Aorta (tissue), 5 donors: ENCODE data around the gene HINT2. TPM values are rescaled to one million over a fixed set of nuclear protein-coding genes. Genes with fewer than 3 reads are reported as not detected.

Experiments
- ATAC-seq: fragments of 200-7000 bp; cut with Tn5 transposase; one replicate; pipeline ENCODE4 v1.9.1; 2022; ENCODE audit warnings: moderate library complexity; ENCODE audit not compliant: low FRiP score
- DNase-seq, 2 donors: peaks; one replicate each; pipeline ENCODE4 v3.0.0-alpha.2; 2020
- H3K27ac ChIP-seq, 2 donors: one replicate each; pipeline ENCODE4 v1.5.1; 2013; ENCODE audit warnings: low read length in 2 of 2, mild to moderate bottlenecking in 2 of 2, moderate library complexity in 2 of 2, control low read depth in 1 of 2, inconsistent platforms in 1 of 2, low read depth in 1 of 2
- H3K27me3 ChIP-seq, 2 donors: one replicate each; pipeline ENCODE4 v1.6.1; 2013; ENCODE audit warnings: control low read depth in 1 of 2, low read length in 1 of 2, mild to moderate bottlenecking in 1 of 2, moderate library complexity in 1 of 2; ENCODE audit not compliant: insufficient read depth in 2 of 2, control insufficient read depth in 1 of 2
- H3K36me3 ChIP-seq, 2 donors: one replicate each; pipeline ENCODE4 v1.6.1; 2013; ENCODE audit warnings: control low read depth in 1 of 2, low read length in 1 of 2, mild to moderate bottlenecking in 1 of 2; ENCODE audit not compliant: insufficient read depth in 2 of 2, control insufficient read depth in 1 of 2
- H3K4me1 ChIP-seq, 2 donors: one replicate each; pipeline ENCODE4 v1.6.1; 2013; ENCODE audit warnings: low read length in 2 of 2, control low read depth in 1 of 2, mild to moderate bottlenecking in 1 of 2, moderate library complexity in 1 of 2; ENCODE audit not compliant: insufficient read depth in 2 of 2, control insufficient read depth in 1 of 2
- H3K4me3 ChIP-seq, 2 donors: one replicate each; pipeline ENCODE4 v1.5.1; 2013; ENCODE audit warnings: low read length in 2 of 2, control low read depth in 1 of 2, mild to moderate bottlenecking in 1 of 2
- H3K9me3 ChIP-seq: one replicate; pipeline ENCODE4 v1.6.1; 2013; ENCODE audit warnings: mild to moderate bottlenecking, low read length; ENCODE audit not compliant: control insufficient read depth
- WGBS, 2 donors: extraction: QIAGEN DNeasy Blood & Tissue Kit; methylation state at CpG; one replicate each; pipeline ENCODE4 v1.1.7; 2013; 5-methylcytosine and 5-hydroxymethylcytosine counted together
- intact Hi-C, 2 donors: fragments of 100-400 bp; cut with DNase I; formaldehyde crosslinking; loops; one replicate each; pipeline versions ENCODE4 v1.14.2 to v1.15.0; 2022
- polyA plus RNA-seq, 2 donors: library from polyadenylated mRNA; stranded (reverse); fragments of 200-250 nt; gene quantifications; one replicate each; pipeline ENCODE4 v1.2.3, GENCODE V29; 2013
- total RNA-seq, 2 donors: library from RNA; stranded (reverse); fragmentation: NEBNext Ultra II Directional; extraction: Animal tissue kit (Norgen Biotek cat#: 25700); gene quantifications; one replicate each; pipeline ENCODE4 v1.2.1, GENCODE V29; 2021
- donor health status: healthy with polysubstance abuse.
- donor health status: Bipolar disorder and iron deficiency.
- donor health status: DM: no; HTN: no; CAD: no.
- donor health status: DM: no; HTN: no; CAD: no.
- donor health status: DM: yes; HTN: yes; CAD: no.

Gene HINT2
- total and polyA plus RNA-seq, 4 donors, result 21.3 to 61.5 (median 30.4) TPM

- no peaks in the 10 kb centered on the region for H3K9me3 ChIP-seq
- ATAC-seq, result no peak
- no peaks in the 10 kb centered on the region for H3K4me1 ChIP-seq
- no peaks in the 10 kb centered on the region for H3K27me3 ChIP-seq
- H3K36me3 ChIP-seq, result no peaks in the 10 kb centered on the region
- no peak overlapping the region for H3K27ac ChIP-seq
- no peak overlapping the region for H3K4me3 ChIP-seq
- intact Hi-C loops, result loop anchor here (5.0 to 10.0 kb wide), 3 partner anchors 34 to 231 kb away; partner anchors contain the start of genes FAM221B (in 1 of the 2) and TMEM8B (in 1 of the 2)
- DNase-seq, result no peak
- 14 to 29% methylated on average over 2 of the region's 2 CpGs for WGBS, 2 donors
Measured at GRCh38 chr9:35793461-35793860, 21.4 kb downstream of the HINT2 start.

GRCh38 chr9:35792826-35793225, 22.0 kb downstream of the HINT2 start:
- intact Hi-C loops, result loop anchor here (5.0 to 10.0 kb wide), 3 partner anchors 34 to 232 kb away; partner anchors contain the start of genes FAM221B (in 1 of the 2) and TMEM8B (in 1 of the 2)
- DNase-seq (no peak), ATAC-seq (no peak)
- Histone ChIP-seq H3K27ac (no peak overlapping the region), H3K4me3 (no peak overlapping the region), H3K27me3 (no peaks in the 10 kb centered on the region), H3K4me1 (no peaks in the 10 kb centered on the region), H3K9me3 (no peaks in the 10 kb centered on the region), H3K36me3 (no peaks in the 10 kb centered on the region)
- whole genome bisulfite sequencing, 2 donors, result 77 to 79% methylated on average over 14 of the region's 14 CpGs

GRCh38 chr9:35792024-35792813, 22.6 kb downstream of the HINT2 start:
- ATAC-seq (no peak), DNase-seq (peak in 1 of 2 donors; percentile 77)
- Histone ChIP-seq H3K36me3 (no peaks in the 10 kb centered on the region), H3K9me3 (no peaks in the 10 kb centered on the region), H3K4me3 (peak overlapping the region; percentile 11 to 32), H3K27me3 (no peaks in the 10 kb centered on the region), H3K27ac (no peak overlapping the region), H3K4me1 (no peaks in the 10 kb centered on the region)
- intact Hi-C loops, result loop anchor here (5.0 to 10.0 kb wide), 3 partner anchors 35 to 233 kb away; partner anchors contain the start of genes FAM221B (in 1 of the 2) and TMEM8B (in 1 of the 2)
- WGBS, 2 donors, result 66 to 70% methylated on average over 34 of the region's 34 CpGs

- WGBS, 2 donors, result 2 to 5% methylated on average over 39 to 64 of the region's 64 CpGs
- H3K9me3 ChIP-seq, result no peaks in the 10 kb centered on the region
- no peaks in the 10 kb centered on the region for H3K27me3 ChIP-seq
- intact Hi-C loops, result loop anchor here (5.0 to 10.0 kb wide), 3 partner anchors 36 to 233 kb away; partner anchors contain the start of genes FAM221B (in 1 of the 2) and TMEM8B (in 1 of the 2)
- no peaks in the 10 kb centered on the region for H3K36me3 ChIP-seq
- DNase-seq (peak; percentile 56 to 81), ATAC-seq (peak; percentile 70)
- H3K4me1 ChIP-seq, result no peaks in the 10 kb centered on the region
- peak within 1 kb of the TSS; percentile 10 to 15 for H3K27ac ChIP-seq
- H3K4me3 ChIP-seq, result peak within 1 kb of the TSS; percentile 11 to 32
Measured at GRCh38 chr9:35791297-35791921, 23.4 kb downstream of the HINT2 start, which contains the start of gene NPR2. TSS of gene NPR2 (plus strand) at chr9:35791591. CDS start at chr9:35792409, 818 bp downstream.

- H3K36me3 ChIP-seq, result no peaks in the 10 kb centered on the region
- 27% methylated on average over 37 of the region's 37 CpGs for WGBS, 2 donors
- no peaks in the 10 kb centered on the region for H3K27me3 ChIP-seq
- H3K4me3 ChIP-seq, result peak overlapping the region; percentile 11 to 32
- peak; percentile 79 to 82 for DNase-seq
- no peaks in the 10 kb centered on the region for H3K9me3 ChIP-seq
- H3K4me1 ChIP-seq, result no peaks in the 10 kb centered on the region
- peak; percentile 92 for ATAC-seq
- intact Hi-C loops, result loop anchor here (1.0 to 10.0 kb wide), 4 partner anchors 37 to 234 kb away; partner anchors contain the start of genes FAM221B (in 1 of the 2) and TMEM8B (in 1 of the 2)
- H3K27ac ChIP-seq, result peak overlapping the region; percentile 10 to 15
Measured at GRCh38 chr9:35790385-35791296, 24.2 kb downstream of the HINT2 start.

GRCh38 chr9:35790025-35790384, 24.8 kb downstream of the HINT2 start:
- Histone ChIP-seq H3K27ac (no peak overlapping the region), H3K36me3 (no peaks in the 10 kb centered on the region), H3K9me3 (no peaks in the 10 kb centered on the region), H3K4me1 (no peaks in the 10 kb centered on the region), H3K4me3 (no peak overlapping the region), H3K27me3 (no peaks in the 10 kb centered on the region)
- WGBS, 2 donors, result 26 to 28% methylated on average over 4 of the region's 4 CpGs
- ATAC-seq, result no peak
- intact Hi-C loops, result loop anchor here (1.0 to 10.0 kb wide), 4 partner anchors 37 to 235 kb away; partner anchors contain the start of genes FAM221B (in 1 of the 2) and TMEM8B (in 1 of the 2)
- DNase-seq, result no peak

GRCh38 chr9:35789541-35789940, 25.3 kb downstream of the HINT2 start:
- Histone ChIP-seq H3K27me3 (no peaks in the 10 kb centered on the region), H3K9me3 (no peaks in the 10 kb centered on the region), H3K27ac (no peak overlapping the region), H3K36me3 (no peaks in the 10 kb centered on the region), H3K4me3 (no peak overlapping the region), H3K4me1 (no peaks in the 10 kb centered on the region)
- DNase-seq (no peak), ATAC-seq (no peak)
- WGBS, 2 donors, result 93 to 95% methylated on average over 2 of the region's 2 CpGs
- intact Hi-C loops, result no loop called here

GRCh38 chr9:35783418-35783817, 31.4 kb downstream of the HINT2 start:
- no peak overlapping the region for H3K4me3 ChIP-seq
- no peak overlapping the region for H3K27ac ChIP-seq
- DNase-seq, result no peak
- H3K4me1 ChIP-seq, result no peaks in the 10 kb centered on the region
- ATAC-seq, result no peak
- no peaks in the 10 kb centered on the region for H3K36me3 ChIP-seq
- intact Hi-C loops, result no loop called here
- no peaks in the 10 kb centered on the region for H3K9me3 ChIP-seq
- no peaks in the 10 kb centered on the region for H3K27me3 ChIP-seq
